GM21390 (cell line): ENCODE results near the gene BRF1.
"Not testable (repeated sequence)": the region's sequence is repeated elsewhere in the genome, so short reads cannot be mapped to it uniquely, and the experiment has no call there.

Experiments used
- ATAC-seq: cut with Tn5 transposase; IDR thresholded peaks from one replicate; pipeline ENCODE4 v1.9.1; 2021; ENCODE audit not compliant: unreplicated experiment

BRF1 gene

GRCh38 chr14:105317546-105317945 is 16.7 kb upstream of the BRF1 start:
- ATAC-seq: no peak

GRCh38 chr14:105316968-105317510 is 16.2 kb upstream of the BRF1 start:
- ATAC-seq: no peak

- no peak for ATAC-seq
These were observed 15.8 kb upstream of the BRF1 start for GRCh38 chr14:105316577-105316941.

- no peak for ATAC-seq
These were observed 15.3 kb upstream of the BRF1 start for GRCh38 chr14:105315941-105316576.

GRCh38 chr14:105315211-105315721 is 14.5 kb upstream of the BRF1 start:
- ATAC-seq: peak; percentile 20

- peak; percentile 42 for ATAC-seq
These were observed 13.7 kb upstream of the BRF1 start, which contains the start of gene PACS2 for GRCh38 chr14:105314287-105315200. Gene PACS2, plus strand, starts transcription at chr14:105314748. Its CDS starts 171 bp downstream, at chr14:105314919.

- ATAC-seq: peak; percentile 15
These were observed 12.8 kb upstream of the BRF1 start for GRCh38 chr14:105313381-105314286.

GRCh38 chr14:105312973-105313372 is 12.2 kb upstream of the BRF1 start:
- no peak for ATAC-seq

- ATAC-seq: no peak
These were observed 11.0 kb upstream of the BRF1 start for GRCh38 chr14:105311838-105312237.

- no peak for ATAC-seq
These were observed 8.6 kb upstream of the BRF1 start for GRCh38 chr14:105309371-105309770.

- ATAC-seq: no peak
These were observed 6.4 kb upstream of the BRF1 start for GRCh38 chr14:105307052-105307727.

- ATAC-seq: no peak
These were observed 5.0 kb upstream of the BRF1 start for GRCh38 chr14:105305791-105306190.

- no peak for ATAC-seq
These were observed 4.5 kb upstream of the BRF1 start for GRCh38 chr14:105305345-105305744.

GRCh38 chr14:105304565-105304964 is 3.8 kb upstream of the BRF1 start:
- ATAC-seq: no peak

- no peak for ATAC-seq
These were observed 3.1 kb upstream of the BRF1 start for GRCh38 chr14:105303949-105304348.

GRCh38 chr14:105301915-105302249 is 1.1 kb upstream of the BRF1 start:
- not testable (repeated sequence) for ATAC-seq

GRCh38 chr14:105301103-105301914 is 508 bp upstream of the BRF1 start:
- peak; percentile 57 for ATAC-seq

GRCh38 chr14:105299654-105300541 is 903 bp downstream of the BRF1 start:
- ATAC-seq: peak; percentile 13
